Motor neuron (in vitro differentiated cells): ENCODE results near the gene MAFF. TPM values are rescaled to one million over a fixed set of nuclear protein-coding genes. Genes with fewer than 3 reads are reported as not detected.

Experiments
- total RNA-seq, 8 experiments: library from RNA; unstranded; fragments of 300-600 nt; gene quantifications; 2 replicates each; pipeline versions ENCODE4 v1.2.3 to v1.2.4, GENCODE V29; 2022

MAFF gene
- total RNA-seq, 8 experiments from 2014 or later = 5.0 to 14.5 (median 5.9) TPM

Other genes with a start within 250 kb of the MAFF start
- gene C22orf23, start 248.4 kb upstream of the MAFF start, total RNA-seq = 1 to 10 TPM in 5 of 8 experiments, under 1 TPM in 3; 0.63 to 4.3 (median 2.1) TPM
- gene POLR2F, start 248.3 kb upstream of the MAFF start, total RNA-seq = 100 to 1,000 TPM in 4 of 8 experiments, 10 to 100 TPM in 4; 69.1 to 147 (median 106) TPM
- gene SOX10, start 217.4 kb upstream of the MAFF start, total RNA-seq = 1 to 10 TPM in 1 of 8 experiments, under 1 TPM in 7; 0.20 to 1.3 (median 0.42) TPM
- 10 to 100 TPM; 15.2 to 36.7 (median 24.7) TPM for gene PICK1, start 144.6 kb upstream of the MAFF start, total RNA-seq
- 1 to 10 TPM in 6 of 8 experiments, under 1 TPM in 2; 0.64 to 2.7 (median 1.8) TPM for gene SLC16A8, start 117.8 kb upstream of the MAFF start, total RNA-seq
- gene BAIAP2L2, start 91.3 kb upstream of the MAFF start, total RNA-seq = 1 to 10 TPM in 2 of 8 experiments, under 1 TPM in 6; 0.21 to 4.2 (median 0.75) TPM
- 10 to 100 TPM in 7 of 8 experiments, 1 to 10 TPM in 1; 8.6 to 56.8 (median 16.6) TPM for gene PLA2G6, start 20.2 kb upstream of the MAFF start, total RNA-seq
- 10 to 100 TPM; 14.6 to 38.5 (median 20.4) TPM for gene TMEM184B, start 71.0 kb downstream of the MAFF start, total RNA-seq
- 100 to 1,000 TPM in 7 of 8 experiments, 10 to 100 TPM in 1; 46.6 to 179 (median 136) TPM for gene CSNK1E, start 115.4 kb downstream of the MAFF start, total RNA-seq